ENCODE measurements around the gene FAHD2A. TPM values are rescaled to one million over a fixed set of nuclear protein-coding genes. Genes with fewer than 3 reads are reported as not detected.

The FAHD2A gene
- polyA plus RNA-seq, 1 donor (not counting 4 experiments of a cell fraction or from before 2014, with no cell fraction given): 27.2 TPM

- no peak for TF ChIP-seq EZH2 (IDR thresholded peaks at IDR 0.05; ENCODE audit: low read length)
- TF ChIP-seq, protein P1, sequence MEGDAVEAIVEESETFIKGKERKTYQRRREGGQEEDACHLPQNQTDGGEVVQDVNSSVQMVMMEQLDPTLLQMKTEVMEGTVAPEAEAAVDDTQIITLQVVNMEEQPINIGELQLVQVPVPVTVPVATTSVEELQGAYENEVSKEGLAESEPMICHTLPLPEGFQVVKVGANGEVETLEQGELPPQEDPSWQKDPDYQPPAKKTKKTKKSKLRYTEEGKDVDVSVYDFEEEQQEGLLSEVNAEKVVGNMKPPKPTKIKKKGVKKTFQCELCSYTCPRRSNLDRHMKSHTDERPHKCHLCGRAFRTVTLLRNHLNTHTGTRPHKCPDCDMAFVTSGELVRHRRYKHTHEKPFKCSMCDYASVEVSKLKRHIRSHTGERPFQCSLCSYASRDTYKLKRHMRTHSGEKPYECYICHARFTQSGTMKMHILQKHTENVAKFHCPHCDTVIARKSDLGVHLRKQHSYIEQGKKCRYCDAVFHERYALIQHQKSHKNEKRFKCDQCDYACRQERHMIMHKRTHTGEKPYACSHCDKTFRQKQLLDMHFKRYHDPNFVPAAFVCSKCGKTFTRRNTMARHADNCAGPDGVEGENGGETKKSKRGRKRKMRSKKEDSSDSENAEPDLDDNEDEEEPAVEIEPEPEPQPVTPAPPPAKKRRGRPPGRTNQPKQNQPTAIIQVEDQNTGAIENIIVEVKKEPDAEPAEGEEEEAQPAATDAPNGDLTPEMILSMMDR (optimal IDR thresholded peaks at IDR 0.05 in 1 of 3, IDR thresholded peaks at IDR 0.05 in 1 of 3, conservative IDR thresholded peaks at IDR 0.05 in 1 of 3; ENCODE audit: extremely low read depth in 1 of 3, insufficient read depth in 2 of 3, low read length in 3 of 3): no peak
- Histone ChIP-seq H3K27ac (ENCODE audit: control insufficient read depth, insufficient read depth, low read length) (no peak overlapping the region), H3K9me1 (ENCODE audit: control insufficient read depth, extremely low read depth, insufficient read depth, low read length) (no peaks in the 10 kb centered on the region), H3K4me3 (ENCODE audit: control insufficient read depth in 2 of 3, extremely low read depth in 1 of 3, insufficient read depth in 2 of 3, low read depth in 1 of 3, low read length in 3 of 3) (no peak overlapping the region), H3K27me3 (ENCODE audit: control insufficient read depth, extremely low read depth, insufficient read depth, low read length) (no peaks in the 10 kb centered on the region), H3K4me2 (ENCODE audit: control insufficient read depth, extremely low read depth, insufficient read depth, low read depth, low read length) (no peak overlapping the region), H3K9me3 (ENCODE audit: control insufficient read depth, low read depth, low read length) (no peaks in the 10 kb centered on the region), H3K9ac (ENCODE audit: control insufficient read depth, extremely low read depth, insufficient read depth, low read length) (no peak overlapping the region), H3K36me3 (ENCODE audit: control insufficient read depth in 2 of 2, extremely low read depth in 1 of 2, insufficient read depth in 2 of 2, low read length in 2 of 2) (no peaks in the 10 kb centered on the region), H2AFZ (ENCODE audit: control insufficient read depth, low read length) (no peak overlapping the region), H4K20me1 (ENCODE audit: control insufficient read depth, extremely low read depth, insufficient read depth, low read length) (no peaks in the 10 kb centered on the region), H3K79me2 (ENCODE audit: control insufficient read depth, insufficient read depth, low read length) (no peaks in the 10 kb centered on the region), H3K4me1 (ENCODE audit: control insufficient read depth, extremely low read depth, insufficient read depth, low read length) (no peaks in the 10 kb centered on the region)
- DNase-seq (ENCODE audit: low read depth, low spot score): no peak
- no peak for FAIRE-seq
- dilution Hi-C loops (cut with MboI; ENCODE audit: extremely low pct_ligation_motif_present, low sequenced_read_pairs): no loop called here
These were observed 28.0 kb upstream of the FAHD2A start for GRCh38 chr2:95374451-95374920.

DNA sequence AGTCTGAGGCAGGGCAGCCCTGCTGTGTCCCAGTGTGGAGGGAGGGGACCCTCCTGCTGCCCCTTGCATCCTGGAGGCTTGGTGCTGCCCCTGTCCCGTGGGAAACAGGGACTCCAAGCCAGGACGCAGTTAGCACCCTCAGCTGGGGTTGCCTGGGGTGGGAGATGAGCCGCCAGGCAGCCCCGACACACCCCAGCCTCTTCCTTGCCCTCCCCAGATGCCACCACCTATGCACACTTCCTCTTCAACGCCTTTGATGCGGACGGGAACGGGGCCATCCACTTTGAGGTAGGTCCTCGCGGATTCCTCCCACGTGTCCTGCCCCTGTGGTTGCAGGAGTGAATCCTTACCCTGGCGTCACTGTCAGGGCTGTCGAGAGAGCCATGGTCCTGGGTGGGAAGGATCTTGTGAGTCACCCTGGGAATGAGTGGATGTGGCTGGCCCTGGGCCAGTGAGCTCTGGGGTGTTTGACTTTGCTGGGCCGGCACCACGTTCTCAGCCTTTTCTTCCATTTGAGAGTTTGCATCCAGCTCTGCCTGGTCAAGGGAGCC is 27.5 kb upstream of the FAHD2A start:
- TF ChIP-seq EZH2 (IDR thresholded peaks at IDR 0.05; ENCODE audit: low read length): no peak
- TF ChIP-seq, protein P1 (optimal IDR thresholded peaks at IDR 0.05 in 1 of 3, IDR thresholded peaks at IDR 0.05 in 1 of 3, conservative IDR thresholded peaks at IDR 0.05 in 1 of 3; ENCODE audit: extremely low read depth in 1 of 3, insufficient read depth in 2 of 3, low read length in 3 of 3): no peak
- no peaks in the 10 kb centered on the region for H3K79me2 ChIP-seq (ENCODE audit: control insufficient read depth, insufficient read depth, low read length)
- no peak overlapping the region for H3K27ac ChIP-seq (ENCODE audit: control insufficient read depth, insufficient read depth, low read length)
- H3K4me3 ChIP-seq (ENCODE audit: control insufficient read depth in 2 of 3, extremely low read depth in 1 of 3, insufficient read depth in 2 of 3, low read depth in 1 of 3, low read length in 3 of 3): no peak overlapping the region
- H3K9me3 ChIP-seq (ENCODE audit: control insufficient read depth, low read depth, low read length): no peaks in the 10 kb centered on the region
- no peaks in the 10 kb centered on the region for H3K4me1 ChIP-seq (ENCODE audit: control insufficient read depth, extremely low read depth, insufficient read depth, low read length)
- H3K36me3 ChIP-seq (ENCODE audit: control insufficient read depth in 2 of 2, extremely low read depth in 1 of 2, insufficient read depth in 2 of 2, low read length in 2 of 2): no peaks in the 10 kb centered on the region
- H4K20me1 ChIP-seq (ENCODE audit: control insufficient read depth, extremely low read depth, insufficient read depth, low read length): no peaks in the 10 kb centered on the region
- no peaks in the 10 kb centered on the region for H3K9me1 ChIP-seq (ENCODE audit: control insufficient read depth, extremely low read depth, insufficient read depth, low read length)
- dilution Hi-C loops (cut with MboI; ENCODE audit: extremely low pct_ligation_motif_present, low sequenced_read_pairs): no loop called here
- DNase-seq (ENCODE audit: low read depth, low spot score): no peak
- H2AFZ ChIP-seq (ENCODE audit: control insufficient read depth, low read length): no peak overlapping the region
- H3K9ac ChIP-seq (ENCODE audit: control insufficient read depth, extremely low read depth, insufficient read depth, low read length): no peak overlapping the region
- no peak for FAIRE-seq
- no peaks in the 10 kb centered on the region for H3K27me3 ChIP-seq (ENCODE audit: control insufficient read depth, extremely low read depth, insufficient read depth, low read length)
- H3K4me2 ChIP-seq (ENCODE audit: control insufficient read depth, extremely low read depth, insufficient read depth, low read depth, low read length): no peak overlapping the region

Measured in keratinocyte (primary cell).